Suprapubic skin (tissue), 4 donors: Measurements from ENCODE around the gene LRRC8D. TPM values are rescaled to one million over a fixed set of nuclear protein-coding genes. Genes with fewer than 3 reads are reported as not detected.

Experiments
- DNase-seq, 2 donors: peaks; one replicate each; pipeline ENCODE4 v3.0.0-alpha.2; 2019; ENCODE audit warnings: low spot score in 2 of 2
- H3K27ac ChIP-seq: fragments of 200-600 bp; sonication (generic); one replicate; pipeline ENCODE4 v1.5.1; 2019
- H3K27me3 ChIP-seq: fragments of 200-600 bp; sonication (generic); one replicate; pipeline ENCODE4 v1.5.1; 2019
- H3K36me3 ChIP-seq: fragments of 200-600 bp; sonication (generic); one replicate; pipeline ENCODE4 v1.5.1; 2019
- H3K4me1 ChIP-seq: fragments of 200-600 bp; sonication (generic); one replicate; pipeline ENCODE4 v1.5.1; 2019
- H3K4me3 ChIP-seq: fragments of 200-600 bp; sonication (generic); one replicate; pipeline ENCODE4 v1.5.1; 2019; ENCODE audit warnings: mild to moderate bottlenecking
- H3K9me3 ChIP-seq: fragments of 200-600 bp; sonication (generic); one replicate; pipeline ENCODE4 v1.5.1; 2019
- EP300 ChIP-seq: sonication (generic); formaldehyde crosslinking; IDR thresholded peaks from one replicate; pipeline ENCODE4 v1.6.1; 2017; ENCODE audit warnings: antibody characterized with exemption
- POLR2A ChIP-seq, 2 donors: fragments of 450-650 bp; IDR thresholded peaks; one replicate each; pipeline ENCODE4 v1.6.1; 2017; ENCODE audit warnings: antibody characterized with exemption in 2 of 2, mild to moderate bottlenecking in 2 of 2, moderate library complexity in 2 of 2
- POLR2AphosphoS5 ChIP-seq, 3 donors: sonication (generic); formaldehyde crosslinking; IDR thresholded peaks; one replicate each; pipeline ENCODE4 v1.6.1; 2017; ENCODE audit warnings: antibody characterized with exemption in 3 of 3
- WGBS: methylation state at CpG from one replicate; pipeline ENCODE4 v1.1.5; 2018; 5-methylcytosine and 5-hydroxymethylcytosine counted together
- total RNA-seq, 4 donors: library from RNA; depleted of rRNA; stranded (reverse); fragments of >200 nt; gene quantifications; one replicate each; pipeline ENCODE4 v1.1.0, GENCODE V29; 2016
- TF ChIP-seq, protein P1 (sequence below), 2 donors: fragments of 200-600 bp in 1 of 2; fragments of 450-650 bp in 1 of 2; sonication (generic) in 1 of 2; IDR thresholded peaks; one replicate each; pipeline ENCODE4 v1.5.1; 2016 to 2019; ENCODE audit warnings: antibody characterized with exemption in 2 of 2, mild to moderate bottlenecking in 1 of 2, moderate library complexity in 1 of 2

The LRRC8D gene
- total RNA-seq, 4 donors from 2014 or later: 11.7 to 24.8 (median 21.6) TPM

DNA sequence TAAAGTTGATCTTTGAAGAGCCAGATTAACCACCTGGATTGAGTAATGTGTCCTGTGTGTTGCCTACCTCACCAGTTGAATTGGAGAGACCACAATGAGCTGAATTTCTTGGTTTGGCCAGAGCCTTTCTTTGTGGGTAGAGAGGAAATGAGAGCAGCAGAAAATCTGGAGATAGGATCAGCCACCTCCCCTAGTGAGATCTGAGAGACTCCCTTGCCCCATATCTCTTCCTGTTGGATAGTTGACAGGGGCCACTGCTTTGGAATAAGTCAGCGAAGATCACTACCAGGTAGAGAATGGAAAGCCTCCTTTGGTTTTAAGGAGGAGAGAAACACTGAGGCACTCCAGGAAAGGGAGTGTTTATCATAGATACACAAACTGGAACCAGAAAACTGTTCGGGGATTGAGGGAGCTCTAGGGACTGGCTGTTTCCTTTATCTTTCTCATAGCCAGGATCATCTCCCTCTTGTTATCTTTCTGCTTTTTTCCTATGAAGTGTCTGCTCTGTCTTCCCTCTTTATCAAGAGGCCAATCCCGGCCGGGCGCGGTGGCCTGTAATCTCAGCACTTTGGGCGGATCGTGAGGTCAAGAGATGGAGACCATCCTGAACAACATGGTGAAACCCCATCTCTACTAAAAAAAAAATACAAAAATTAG, 152.8 kb downstream of the LRRC8D start:
- Histone ChIP-seq H3K36me3 (no peaks in the 10 kb centered on the region), H3K9me3 (no peaks in the 10 kb centered on the region), H3K4me3 (no peak overlapping the region), H3K27me3 (no peaks in the 10 kb centered on the region), H3K27ac (no peak overlapping the region), H3K4me1 (peaks cover 7% of the 10 kb centered on the region)
- TF ChIP-seq EP300: no peak
- TF ChIP-seq POLR2A (IDR thresholded peaks at IDR 0.05): no peak
- no peak for TF ChIP-seq POLR2AphosphoS5 (IDR thresholded peaks at IDR 0.05)
- 92% methylated on average over 8 of the region's 8 CpGs for WGBS
- no peak for DNase-seq

DNA sequence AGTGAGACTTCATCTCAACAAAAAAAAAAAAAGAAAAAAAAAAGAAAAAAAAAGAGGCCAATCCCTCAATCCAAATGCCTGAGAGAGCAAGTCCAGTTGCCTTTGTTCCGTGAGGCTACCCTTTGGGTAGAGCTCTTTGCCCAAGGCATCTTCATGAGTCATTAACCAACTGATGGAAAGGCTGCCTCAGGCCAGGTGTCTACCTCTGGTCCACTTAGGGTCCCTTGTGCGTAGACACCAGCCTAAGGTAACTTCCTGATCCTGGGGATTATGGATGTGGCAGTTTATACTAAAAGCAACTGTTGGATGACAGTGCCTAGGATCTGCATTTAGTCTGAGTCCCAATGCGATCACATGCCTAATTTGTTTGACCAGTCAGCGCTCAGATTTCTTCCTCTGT, 153.4 kb downstream of the LRRC8D start:
- H3K27me3 ChIP-seq: no peaks in the 10 kb centered on the region
- DNase-seq: no peak
- peaks cover 7% of the 10 kb centered on the region for H3K4me1 ChIP-seq
- TF ChIP-seq POLR2AphosphoS5 (IDR thresholded peaks at IDR 0.05) (no peak), POLR2A (IDR thresholded peaks at IDR 0.05) (no peak), EP300 (no peak)
- TF ChIP-seq, protein P1, sequence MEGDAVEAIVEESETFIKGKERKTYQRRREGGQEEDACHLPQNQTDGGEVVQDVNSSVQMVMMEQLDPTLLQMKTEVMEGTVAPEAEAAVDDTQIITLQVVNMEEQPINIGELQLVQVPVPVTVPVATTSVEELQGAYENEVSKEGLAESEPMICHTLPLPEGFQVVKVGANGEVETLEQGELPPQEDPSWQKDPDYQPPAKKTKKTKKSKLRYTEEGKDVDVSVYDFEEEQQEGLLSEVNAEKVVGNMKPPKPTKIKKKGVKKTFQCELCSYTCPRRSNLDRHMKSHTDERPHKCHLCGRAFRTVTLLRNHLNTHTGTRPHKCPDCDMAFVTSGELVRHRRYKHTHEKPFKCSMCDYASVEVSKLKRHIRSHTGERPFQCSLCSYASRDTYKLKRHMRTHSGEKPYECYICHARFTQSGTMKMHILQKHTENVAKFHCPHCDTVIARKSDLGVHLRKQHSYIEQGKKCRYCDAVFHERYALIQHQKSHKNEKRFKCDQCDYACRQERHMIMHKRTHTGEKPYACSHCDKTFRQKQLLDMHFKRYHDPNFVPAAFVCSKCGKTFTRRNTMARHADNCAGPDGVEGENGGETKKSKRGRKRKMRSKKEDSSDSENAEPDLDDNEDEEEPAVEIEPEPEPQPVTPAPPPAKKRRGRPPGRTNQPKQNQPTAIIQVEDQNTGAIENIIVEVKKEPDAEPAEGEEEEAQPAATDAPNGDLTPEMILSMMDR (IDR thresholded peaks at IDR 0.05): no peak
- H3K36me3 ChIP-seq: no peaks in the 10 kb centered on the region
- 100% methylated on average over 4 of the region's 4 CpGs for WGBS
- H3K4me3 ChIP-seq: no peak overlapping the region
- H3K27ac ChIP-seq: no peak overlapping the region
- H3K9me3 ChIP-seq: no peaks in the 10 kb centered on the region

DNA sequence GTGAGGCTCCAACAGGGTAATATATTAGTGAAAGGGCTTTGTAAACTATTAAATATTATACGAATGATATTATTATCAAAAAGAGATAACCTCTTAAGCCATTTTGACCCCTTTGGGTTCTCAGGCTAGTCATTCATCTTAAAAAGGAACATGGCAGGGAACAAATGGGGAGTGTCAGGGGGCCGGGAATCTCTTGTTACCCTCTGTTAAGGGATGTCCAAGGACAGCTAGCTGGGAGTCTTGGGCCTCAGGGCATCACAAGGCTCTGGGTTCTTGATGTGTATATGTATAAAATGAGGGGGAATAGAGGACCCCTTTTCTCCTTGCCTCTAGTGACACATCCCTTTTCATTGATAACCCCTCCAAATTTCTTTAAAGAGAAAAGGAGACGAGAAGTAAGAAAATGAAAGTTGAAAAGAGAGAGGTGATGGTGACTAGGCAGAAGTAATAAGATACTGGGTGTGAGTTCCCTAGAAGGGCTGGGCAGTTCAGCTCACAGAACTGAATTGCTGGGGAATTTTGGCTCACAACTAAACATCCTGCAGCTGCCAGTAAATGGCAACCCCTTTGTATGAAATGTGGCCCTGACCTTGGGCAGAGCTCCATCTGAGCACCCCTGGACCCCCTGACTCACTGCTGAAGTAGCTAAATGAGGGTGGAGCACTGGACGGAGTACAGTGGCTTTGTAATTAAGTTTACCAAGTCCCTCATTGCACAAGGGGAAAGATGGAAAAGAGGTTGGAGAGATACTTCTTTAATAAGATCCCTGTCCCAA, 154.1 kb downstream of the LRRC8D start:
- no peak for DNase-seq
- TF ChIP-seq POLR2A (IDR thresholded peaks at IDR 0.05): no peak
- no peak for TF ChIP-seq EP300
- TF ChIP-seq POLR2AphosphoS5 (IDR thresholded peaks at IDR 0.05): no peak
- TF ChIP-seq, protein P1 (IDR thresholded peaks at IDR 0.05): no peak
- Histone ChIP-seq H3K4me3 (no peak overlapping the region), H3K9me3 (no peaks in the 10 kb centered on the region), H3K27me3 (no peaks in the 10 kb centered on the region), H3K27ac (no peak overlapping the region), H3K4me1 (peaks cover 7% of the 10 kb centered on the region), H3K36me3 (no peaks in the 10 kb centered on the region)
- WGBS: 63% methylated on average over 4 of the region's 4 CpGs

DNA sequence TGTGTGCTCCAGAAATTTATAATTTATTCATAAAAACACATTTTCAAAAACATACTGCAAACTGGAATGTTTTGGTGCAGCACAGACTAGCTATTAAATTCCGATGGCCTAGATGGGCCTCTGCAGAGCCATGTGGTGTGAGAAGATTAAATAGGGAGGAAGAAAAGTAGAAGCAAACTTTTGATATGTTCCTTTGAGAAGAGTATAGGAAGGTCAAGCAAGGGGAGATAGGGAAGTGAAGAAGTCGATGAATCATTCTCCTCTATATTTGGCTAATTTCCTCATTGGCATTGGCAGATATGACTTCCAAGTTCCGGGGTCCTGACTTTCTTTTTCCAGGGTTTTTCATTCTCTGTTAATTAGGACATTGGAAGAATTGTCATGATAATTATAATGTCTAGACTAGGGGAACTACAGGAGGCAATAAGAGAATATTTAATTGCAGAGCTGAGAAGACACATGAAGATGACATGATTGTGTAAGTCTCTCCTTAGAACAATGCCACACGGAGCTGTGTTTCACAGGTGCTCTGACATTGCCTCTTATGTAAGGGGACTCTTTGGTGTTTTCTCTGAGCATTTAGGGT, 154.8 kb downstream of the LRRC8D start:
- no peak for DNase-seq
- Histone ChIP-seq H3K36me3 (no peaks in the 10 kb centered on the region), H3K27me3 (no peaks in the 10 kb centered on the region), H3K9me3 (no peaks in the 10 kb centered on the region), H3K27ac (no peak overlapping the region), H3K4me1 (peaks cover 7% of the 10 kb centered on the region), H3K4me3 (no peak overlapping the region)
- no peak for TF ChIP-seq POLR2A (IDR thresholded peaks at IDR 0.05)
- TF ChIP-seq POLR2AphosphoS5 (IDR thresholded peaks at IDR 0.05): no peak
- TF ChIP-seq, protein P1 (IDR thresholded peaks at IDR 0.05): no peak
- no peak for TF ChIP-seq EP300
- WGBS: 60% methylated on average over 4 of the region's 4 CpGs

DNA sequence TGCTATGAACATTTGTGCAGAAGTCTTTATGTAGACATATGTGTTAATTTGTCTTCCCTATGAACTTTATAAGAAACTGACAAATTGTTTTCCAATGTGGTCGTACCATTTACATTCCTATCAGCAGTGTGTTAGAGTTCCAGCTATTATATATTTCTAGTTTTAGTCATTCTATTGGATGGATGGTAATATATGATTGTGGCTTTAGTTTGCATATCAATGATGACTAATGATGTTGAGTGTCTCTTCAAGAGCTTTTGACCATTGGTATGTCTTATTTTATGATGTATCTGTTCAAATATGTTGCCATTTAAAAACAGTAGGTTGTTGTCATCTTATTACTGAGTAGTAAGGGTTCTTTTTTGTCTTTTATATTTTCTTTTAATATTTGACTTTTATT, 157.9 kb downstream of the LRRC8D start:
- DNase-seq: no peak
- H3K4me3 ChIP-seq: no peak overlapping the region
- no peak overlapping the region for H3K27ac ChIP-seq
- no peak for TF ChIP-seq POLR2A (IDR thresholded peaks at IDR 0.05)
- no peak for TF ChIP-seq EP300
- no peak for TF ChIP-seq POLR2AphosphoS5 (IDR thresholded peaks at IDR 0.05)
- TF ChIP-seq, protein P1 (IDR thresholded peaks at IDR 0.05): no peak
- H3K36me3 ChIP-seq: no peaks in the 10 kb centered on the region
- no peaks in the 10 kb centered on the region for H3K9me3 ChIP-seq
- no peaks in the 10 kb centered on the region for H3K27me3 ChIP-seq
- 96% methylated on average over 1 of the region's 1 CpG for WGBS
- H3K4me1 ChIP-seq: peaks cover 7% of the 10 kb centered on the region
